H9 (cell line): ENCODE data around the gene AFDN. TPM values are rescaled to one million over a fixed set of nuclear protein-coding genes. Genes with fewer than 3 reads are reported as not detected.
A peak's percentile ranks its signal among the peaks of the same experiment; 100 is the strongest.

Source experiments
- DNase-seq: peaks from one replicate; pipeline ENCODE4 v3.0.0-alpha.2; 2017
- H2AFZ ChIP-seq: one replicate; pipeline ENCODE4 v1.6.1; 2013; ENCODE audit warnings: mild to moderate bottlenecking, low read length, control low read depth, moderate library complexity
- H2AK5ac ChIP-seq: 2 replicates; pipeline ENCODE4 v1.6.1; 2013; ENCODE audit warnings: low read length, control low read depth, mixed read lengths; ENCODE audit not compliant: insufficient read length
- H2BK120ac ChIP-seq: one replicate; pipeline ENCODE4 v1.6.1; 2013; ENCODE audit warnings: low read depth, mild to moderate bottlenecking, low read length, control low read depth, inconsistent platforms; ENCODE audit not compliant: poor library complexity, severe bottlenecking
- H2BK12ac ChIP-seq: 2 replicates; pipeline ENCODE4 v1.6.1; 2013; ENCODE audit warnings: low read length, control low read depth, mixed read lengths, low read depth; ENCODE audit not compliant: insufficient read length
- H2BK15ac ChIP-seq: 2 replicates; pipeline ENCODE4 v1.6.1; 2013; ENCODE audit warnings: low read depth, low read length, control low read depth
- H2BK20ac ChIP-seq: one replicate; pipeline ENCODE4 v1.6.1; 2013; ENCODE audit warnings: low read depth, mild to moderate bottlenecking, low read length, control low read depth, inconsistent platforms; ENCODE audit not compliant: poor library complexity, severe bottlenecking
- H2BK5ac ChIP-seq: 2 replicates; pipeline ENCODE4 v1.6.1; 2013; ENCODE audit warnings: low read length, control low read depth, mixed read lengths; ENCODE audit not compliant: insufficient read length
- H3K14ac ChIP-seq: 2 replicates; pipeline ENCODE4 v1.6.1; 2013; ENCODE audit warnings: low read length, control low read depth; ENCODE audit not compliant: insufficient read depth
- H3K18ac ChIP-seq: 2 replicates; pipeline ENCODE4 v1.6.1; 2013; ENCODE audit warnings: low read depth, mild to moderate bottlenecking, mixed read lengths, low read length, control low read depth; ENCODE audit not compliant: insufficient read length
- H3K23ac ChIP-seq: 2 replicates; pipeline ENCODE4 v1.6.1; 2013; ENCODE audit warnings: low read length, control low read depth, mixed read lengths, low read depth; ENCODE audit not compliant: insufficient read length
- H3K23me2 ChIP-seq: 2 replicates; pipeline ENCODE4 v1.6.1; 2013; ENCODE audit warnings: low read depth, mild to moderate bottlenecking, mixed read lengths, low read length, control low read depth; ENCODE audit not compliant: insufficient read length, poor library complexity, severe bottlenecking
- H3K27ac ChIP-seq: 2 replicates; pipeline ENCODE4 v1.5.1; 2013; ENCODE audit warnings: low read length, control low read depth, mixed read lengths, low read depth; ENCODE audit not compliant: insufficient read length
- H3K27me3 ChIP-seq: 2 replicates; pipeline ENCODE4 v1.6.1; 2013; ENCODE audit warnings: low read length, control low read depth, inconsistent platforms; ENCODE audit not compliant: insufficient read depth
- H3K4ac ChIP-seq: 2 replicates; pipeline ENCODE4 v1.6.1; 2013; ENCODE audit warnings: low read depth, mild to moderate bottlenecking, control low read depth, inconsistent platforms, low read length, moderate library complexity
- H3K4me1 ChIP-seq: 2 replicates; pipeline ENCODE4 v1.6.1; 2013; ENCODE audit warnings: low read length, control low read depth, inconsistent platforms; ENCODE audit not compliant: insufficient read depth
- H3K4me2 ChIP-seq: 2 replicates; pipeline ENCODE4 v1.6.1; 2013; ENCODE audit warnings: low read length, control low read depth, mixed read lengths; ENCODE audit not compliant: insufficient read length, insufficient read depth
- H3K56ac ChIP-seq: 2 replicates; pipeline ENCODE4 v1.6.1; 2013; ENCODE audit warnings: low read depth, mild to moderate bottlenecking, mixed read lengths, low read length, control low read depth; ENCODE audit not compliant: insufficient read length
- H3K79me1 ChIP-seq: 2 replicates; pipeline ENCODE4 v1.6.1; 2013; ENCODE audit warnings: low read depth, mild to moderate bottlenecking, moderate library complexity, low read length, control low read depth, inconsistent platforms; ENCODE audit not compliant: insufficient read depth, poor library complexity, severe bottlenecking
- H3K79me2 ChIP-seq: 2 replicates; pipeline ENCODE4 v1.6.1; 2013; ENCODE audit warnings: low read length, control low read depth, inconsistent platforms; ENCODE audit not compliant: insufficient read depth
- H3K9ac ChIP-seq: 2 replicates; pipeline ENCODE4 v1.6.1; 2013; ENCODE audit warnings: low read length, control low read depth, mixed read lengths; ENCODE audit not compliant: insufficient read length; ENCODE audit errors: extremely low read depth
- H3K9me3 ChIP-seq: one replicate; pipeline ENCODE4 v1.6.1; 2013; ENCODE audit warnings: low read depth, low read length, inconsistent platforms; ENCODE audit not compliant: control insufficient read depth
- H3T11ph ChIP-seq: one replicate; pipeline ENCODE4 v1.6.1; 2013; ENCODE audit warnings: mild to moderate bottlenecking, low read length, control low read depth, inconsistent platforms
- H4K20me1 ChIP-seq: one replicate; pipeline ENCODE4 v1.6.1; 2013; ENCODE audit not compliant: control insufficient read depth, insufficient read length, insufficient read depth
- H4K5ac ChIP-seq: 2 replicates; pipeline ENCODE4 v1.6.1; 2013; ENCODE audit warnings: low read depth, mild to moderate bottlenecking, mixed read lengths, low read length, control low read depth; ENCODE audit not compliant: insufficient read length
- H4K8ac ChIP-seq: replicated peaks from 2 replicates; pipeline ENCODE4 v1.6.1; 2013; ENCODE audit warnings: low read length, control low read depth, mixed read lengths, low read depth; ENCODE audit not compliant: insufficient read length
- H4K91ac ChIP-seq: 2 replicates; pipeline ENCODE4 v1.6.1; 2013; ENCODE audit warnings: low read depth, mild to moderate bottlenecking, moderate library complexity, mixed read lengths, low read length, control low read depth; ENCODE audit not compliant: insufficient read length
- H3K27ac Mint-ChIP-seq, 3 experiments: 2 replicates in 2 of 3; 3 replicates in 1 of 3; pipeline ENCODE4 v1.8.0; 2020 to 2021; ENCODE audit warnings: mixed read lengths in 3 of 3, mild to moderate bottlenecking in 1 of 3, moderate library complexity in 1 of 3
- H3K27me3 Mint-ChIP-seq: 2 replicates; pipeline ENCODE4 v1.8.0; 2021; ENCODE audit warnings: low read depth, mild to moderate bottlenecking, moderate library complexity, mixed read lengths
- H3K36me3 Mint-ChIP-seq, 3 experiments: 2 replicates in 2 of 3; 3 replicates in 1 of 3; pipeline ENCODE4 v1.8.0; 2020 to 2021; ENCODE audit warnings: low read depth in 3 of 3, mixed read lengths in 3 of 3; ENCODE audit not compliant: insufficient read depth in 1 of 3
- H3K4me1 Mint-ChIP-seq, 2 experiments: 2 replicates each; pipeline ENCODE4 v1.8.0; 2020; ENCODE audit warnings: mixed read lengths in 2 of 2
- H3K4me3 Mint-ChIP-seq, 2 experiments: 2 replicates in 1 of 2; 3 replicates in 1 of 2; pipeline ENCODE4 v1.8.0; 2020 to 2021; ENCODE audit warnings: mild to moderate bottlenecking in 2 of 2, mixed read lengths in 2 of 2, moderate library complexity in 1 of 2
- H3K9me3 Mint-ChIP-seq, 2 experiments: 2 replicates in 1 of 2; 3 replicates in 1 of 2; pipeline ENCODE4 v1.8.0; 2020; ENCODE audit warnings: mild to moderate bottlenecking in 2 of 2, mixed read lengths in 2 of 2, moderate library complexity in 1 of 2
- CTCF ChIP-seq: fragments of 200-600 bp; sonication (generic); conservative IDR thresholded peaks from 3 replicates; pipeline ENCODE4 v1.8.0; 2021; ENCODE audit warnings: antibody characterized with exemption, mild to moderate bottlenecking
- WGBS: extraction: QIAGEN DNeasy Blood & Tissue Kit; methylation state at CpG from one replicate; pipeline ENCODE4 v1.1.7; 2013; ENCODE audit warnings: missing lambda C conversion rate, low lambda C conversion rate, mixed read lengths; ENCODE audit not compliant: insufficient read length; ENCODE audit errors: extremely low coverage; 5-methylcytosine and 5-hydroxymethylcytosine counted together
- total RNA-seq: library from RNA; stranded (reverse); gene quantifications from 2 replicates; pipeline ENCODE4 v1.2.1, GENCODE V29; 2021

The AFDN gene
- total RNA-seq, 1 experiment from 2014 or later = 157 TPM

GRCh38 chr6:167846997-167847606 lies 20.4 kb downstream of the AFDN start:
- TF ChIP-seq CTCF = no peak
- no peak overlapping the region for H3K23ac ChIP-seq
- no peak overlapping the region for H2BK20ac ChIP-seq
- peak overlapping the region; percentile 47 for H3K27ac ChIP-seq
- H3K4me2 ChIP-seq = no peak overlapping the region
- H2AFZ ChIP-seq = no peak overlapping the region
- no peaks in the 10 kb centered on the region for H3K27me3 Mint-ChIP-seq
- H3K27me3 ChIP-seq = no peaks in the 10 kb centered on the region
- no peak overlapping the region for H2BK5ac ChIP-seq
- no peak overlapping the region for H3K4ac ChIP-seq
- H3K9me3 Mint-ChIP-seq = no peaks in the 10 kb centered on the region; a peak in 1 of 5 replicates
- H4K8ac ChIP-seq = no peak overlapping the region
- no peaks in the 10 kb centered on the region for H4K20me1 ChIP-seq
- no peak overlapping the region; a peak in 1 of 5 replicates for H3K4me3 Mint-ChIP-seq
- no peak for DNase-seq
- H3T11ph ChIP-seq = no peak overlapping the region
- no peak overlapping the region for H2BK15ac ChIP-seq
- H3K23me2 ChIP-seq = no peaks in the 10 kb centered on the region
- peaks cover 7% of the 10 kb centered on the region; the same call in 1 of the 2 replicates for H3K4me1 ChIP-seq
- H3K79me2 ChIP-seq = peaks cover 37% of the 10 kb centered on the region
- H3K4me1 Mint-ChIP-seq = peaks cover 62 to 70% of the 10 kb centered on the region in 2 experiments
- no peaks in the 10 kb centered on the region for H3K9me3 ChIP-seq
- no peak overlapping the region for H4K91ac ChIP-seq
- no peak overlapping the region for H3K56ac ChIP-seq
- H3K14ac ChIP-seq = no peak overlapping the region
- no peaks in the 10 kb centered on the region for H3K36me3 Mint-ChIP-seq
- no peak overlapping the region for H2BK120ac ChIP-seq
- no peaks in the 10 kb centered on the region for H3K79me1 ChIP-seq
- no peak overlapping the region for H4K5ac ChIP-seq
- peak overlapping the region; percentile 65 for H2AK5ac ChIP-seq
- no CpG with 5 or more reads among the region's 6 CpGs for WGBS
- no peak overlapping the region for H3K18ac ChIP-seq
- H3K9ac ChIP-seq = no peak overlapping the region
- H2BK12ac ChIP-seq = no peak overlapping the region
- H3K27ac Mint-ChIP-seq = peak overlapping the region; percentile 32 to 88 (median 84)
